Left lung (tissue), 10 donors: ENCODE results near the gene OTUD4. TPM values are rescaled to one million over a fixed set of nuclear protein-coding genes. Genes with fewer than 3 reads are reported as not detected.

ENCODE experiments used
- ATAC-seq: fragments of 200-7000 bp; cut with Tn5 transposase; one replicate; pipeline ENCODE4 v1.9.1; 2020; ENCODE audit warnings: moderate library complexity
- DNase-seq, 4 donors: peaks; one replicate each; pipeline ENCODE4 v3.0.0-alpha.2; 2013 to 2020
- H3K27ac ChIP-seq, 2 donors: fragments of 200-600 bp; sonication (generic) in 1 of 2; one replicate each; pipeline versions ENCODE4 v1.5.0 to v1.8.0; 2020 to 2021
- H3K27me3 ChIP-seq, 2 donors: fragments of 200-600 bp; sonication (generic) in 1 of 2; one replicate each; pipeline versions ENCODE4 v1.5.0 to v1.8.0; 2020 to 2021
- H3K36me3 ChIP-seq, 2 donors: fragments of 200-600 bp; sonication (generic) in 1 of 2; one replicate each; pipeline versions ENCODE4 v1.5.0 to v1.8.0; 2020 to 2021
- H3K4me1 ChIP-seq, 2 donors: fragments of 200-600 bp; one replicate each; pipeline ENCODE4 v1.8.0; 2021
- H3K4me3 ChIP-seq, 2 donors: fragments of 200-600 bp; sonication (generic) in 1 of 2; one replicate each; pipeline versions ENCODE4 v1.5.0 to v1.8.0; 2020 to 2021; ENCODE audit warnings: mild to moderate bottlenecking in 1 of 2
- H3K9me3 ChIP-seq, 2 donors: fragments of 200-600 bp; sonication (generic) in 1 of 2; one replicate each; pipeline versions ENCODE4 v1.5.0 to v1.8.0; 2020 to 2021
- intact Hi-C, 2 donors: fragments of 100-400 bp; cut with DNase I; formaldehyde crosslinking; loops; one replicate each; pipeline versions ENCODE4 v1.11.2 to v1.14.2; 2022
- polyA plus RNA-seq, 6 donors: library from polyadenylated mRNA; unstranded; fragments of 120-200 nt; gene quantifications; one replicate each; pipeline ENCODE4 v1.2.1, GENCODE V29; 2013; ENCODE audit not compliant: insufficient read length in 6 of 6
- total RNA-seq, 2 donors: library from RNA; stranded (reverse); fragmentation: NEBNext Ultra II Directional; extraction: Animal tissue kit (Norgen Biotek cat#: 25700); gene quantifications; one replicate each; pipeline ENCODE4 v1.2.1, GENCODE V29; 2021
- TF ChIP-seq, protein P1 (sequence below), 2 donors: fragments of 200-600 bp; sonication (generic) in 1 of 2; IDR thresholded peaks; one replicate each; pipeline versions ENCODE4 v1.5.0 to v1.8.0; 2021; ENCODE audit warnings: antibody characterized with exemption in 2 of 2
- donor health status: DM: no; HTN: yes; CAD: no.
- donor health status: DM: no; HTN: no; CAD: no.

Gene OTUD4
- total and polyA plus RNA-seq, 8 donors: 33.4 to 43.6 (median 41.7) TPM

DNA sequence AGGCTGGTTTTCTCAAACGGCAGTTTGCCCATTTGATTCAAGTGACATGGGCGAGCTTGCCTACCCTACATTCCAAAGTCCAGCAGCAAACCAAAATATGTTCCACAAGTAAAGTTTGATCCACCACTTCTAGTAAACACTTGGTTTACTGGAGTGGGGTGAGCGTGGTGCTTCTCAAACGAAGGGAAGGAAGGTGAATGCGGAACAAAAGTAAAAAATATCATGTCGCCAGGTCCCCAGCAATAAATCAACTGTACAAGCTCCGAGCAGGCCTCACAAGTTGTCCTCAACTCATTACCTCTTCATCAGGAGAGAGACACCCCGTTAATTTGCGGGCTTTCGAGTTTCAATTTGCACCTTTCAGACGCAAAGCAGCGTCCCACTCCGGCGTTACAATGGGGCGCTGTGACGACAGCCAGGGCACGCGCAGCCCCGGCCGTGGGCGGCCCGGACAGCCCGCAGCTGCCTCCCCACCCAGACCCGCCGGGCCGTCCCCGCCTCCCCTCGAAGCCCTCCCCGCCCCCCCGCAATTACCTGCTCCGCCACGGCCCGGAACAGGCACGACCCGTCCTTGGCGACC, 1.0 kb downstream of the OTUD4 start:
- TF ChIP-seq, protein P1, sequence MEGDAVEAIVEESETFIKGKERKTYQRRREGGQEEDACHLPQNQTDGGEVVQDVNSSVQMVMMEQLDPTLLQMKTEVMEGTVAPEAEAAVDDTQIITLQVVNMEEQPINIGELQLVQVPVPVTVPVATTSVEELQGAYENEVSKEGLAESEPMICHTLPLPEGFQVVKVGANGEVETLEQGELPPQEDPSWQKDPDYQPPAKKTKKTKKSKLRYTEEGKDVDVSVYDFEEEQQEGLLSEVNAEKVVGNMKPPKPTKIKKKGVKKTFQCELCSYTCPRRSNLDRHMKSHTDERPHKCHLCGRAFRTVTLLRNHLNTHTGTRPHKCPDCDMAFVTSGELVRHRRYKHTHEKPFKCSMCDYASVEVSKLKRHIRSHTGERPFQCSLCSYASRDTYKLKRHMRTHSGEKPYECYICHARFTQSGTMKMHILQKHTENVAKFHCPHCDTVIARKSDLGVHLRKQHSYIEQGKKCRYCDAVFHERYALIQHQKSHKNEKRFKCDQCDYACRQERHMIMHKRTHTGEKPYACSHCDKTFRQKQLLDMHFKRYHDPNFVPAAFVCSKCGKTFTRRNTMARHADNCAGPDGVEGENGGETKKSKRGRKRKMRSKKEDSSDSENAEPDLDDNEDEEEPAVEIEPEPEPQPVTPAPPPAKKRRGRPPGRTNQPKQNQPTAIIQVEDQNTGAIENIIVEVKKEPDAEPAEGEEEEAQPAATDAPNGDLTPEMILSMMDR (IDR thresholded peaks at IDR 0.05): no peak
- DNase-seq (peak; percentile 69 to 94 (median 84)), ATAC-seq (peak; percentile 72)
- no peaks in the 10 kb centered on the region for H3K27me3 ChIP-seq
- peak overlapping the region; percentile 61 to 80 for H3K4me3 ChIP-seq
- no peaks in the 10 kb centered on the region for H3K36me3 ChIP-seq
- peak overlapping the region; percentile 98 to 99 for H3K27ac ChIP-seq
- no peaks in the 10 kb centered on the region for H3K9me3 ChIP-seq
- intact Hi-C loops: no loop called here
- peaks cover 6 to 50% of the 10 kb centered on the region in 2 donors for H3K4me1 ChIP-seq

DNA sequence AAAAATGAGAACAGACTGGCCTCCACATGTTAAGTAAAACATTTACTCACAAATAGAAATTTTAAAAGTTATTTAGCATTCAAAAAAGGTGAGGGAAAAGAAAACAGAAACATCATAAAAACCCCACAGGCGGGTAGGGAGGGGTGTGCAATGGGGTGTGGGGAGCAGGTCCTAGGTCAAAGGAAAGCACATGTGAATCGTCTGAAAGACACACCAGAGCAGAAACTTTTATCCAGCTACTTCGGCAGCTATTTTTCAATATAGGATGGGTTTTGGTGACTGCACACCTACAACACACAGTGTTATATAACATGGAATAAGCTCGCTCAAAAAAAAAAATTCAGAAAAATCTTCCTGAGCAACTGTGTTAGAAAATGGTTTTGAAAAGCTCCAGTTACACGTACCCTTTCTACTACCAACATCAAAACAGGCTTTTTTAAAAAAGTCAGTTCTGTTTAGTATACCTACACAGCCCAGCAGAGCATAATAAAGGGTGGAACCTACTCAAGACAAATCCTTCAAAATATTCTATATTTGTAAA, 1.6 kb downstream of the OTUD4 start:
- TF ChIP-seq, protein P1 (IDR thresholded peaks at IDR 0.05): no peak
- intact Hi-C loops: no loop called here
- Histone ChIP-seq H3K4me1 (peaks cover 6 to 50% of the 10 kb centered on the region in 2 donors), H3K27me3 (no peaks in the 10 kb centered on the region), H3K36me3 (peaks cover 0 to 5% of the 10 kb centered on the region in 2 donors), H3K4me3 (peak overlapping the region; percentile 61 to 80), H3K9me3 (no peaks in the 10 kb centered on the region), H3K27ac (peak overlapping the region; percentile 98 to 99)
- ATAC-seq (peak; percentile 2), DNase-seq (no peak)

DNA sequence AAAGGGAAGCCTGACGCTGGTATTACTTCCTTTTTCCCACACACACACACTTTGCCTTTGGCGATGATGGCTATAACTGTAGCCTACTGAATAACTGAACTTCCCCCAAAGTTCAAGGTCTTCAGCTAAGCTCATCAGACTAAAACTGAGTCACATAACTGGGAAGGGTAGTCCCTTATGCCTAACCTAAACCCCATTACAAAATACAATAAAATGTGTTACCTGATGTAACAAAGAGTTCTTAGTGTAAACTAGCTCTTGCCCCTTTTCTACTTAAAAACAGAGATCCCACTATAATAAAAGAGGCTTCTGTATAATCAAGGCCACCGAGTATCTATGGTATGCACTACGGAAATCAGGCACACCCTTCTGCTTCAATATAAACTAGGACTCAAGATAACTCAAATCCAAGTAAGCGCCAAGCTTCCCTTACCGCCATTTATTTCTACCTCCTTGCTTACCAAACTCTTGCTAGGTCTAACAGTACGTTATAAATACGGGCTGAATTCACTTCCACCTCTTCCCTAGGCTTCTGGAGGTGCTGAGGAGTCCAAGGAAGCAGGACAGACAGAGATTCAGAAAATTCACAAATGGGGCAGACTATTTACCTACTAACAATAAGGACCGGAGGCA, 2.4 kb downstream of the OTUD4 start:
- ATAC-seq (peak; percentile 2), DNase-seq (peak in 1 of 4 donors; percentile 17)
- Histone ChIP-seq H3K27ac (peak overlapping the region; percentile 98 to 99), H3K4me1 (peaks cover 6 to 55% of the 10 kb centered on the region in 2 donors), H3K4me3 (peak overlapping the region; percentile 61 to 80), H3K36me3 (peaks cover 0 to 12% of the 10 kb centered on the region in 2 donors), H3K27me3 (no peaks in the 10 kb centered on the region), H3K9me3 (no peaks in the 10 kb centered on the region)
- intact Hi-C loops: no loop called here
- TF ChIP-seq, protein P1 (IDR thresholded peaks at IDR 0.05): no peak

DNA sequence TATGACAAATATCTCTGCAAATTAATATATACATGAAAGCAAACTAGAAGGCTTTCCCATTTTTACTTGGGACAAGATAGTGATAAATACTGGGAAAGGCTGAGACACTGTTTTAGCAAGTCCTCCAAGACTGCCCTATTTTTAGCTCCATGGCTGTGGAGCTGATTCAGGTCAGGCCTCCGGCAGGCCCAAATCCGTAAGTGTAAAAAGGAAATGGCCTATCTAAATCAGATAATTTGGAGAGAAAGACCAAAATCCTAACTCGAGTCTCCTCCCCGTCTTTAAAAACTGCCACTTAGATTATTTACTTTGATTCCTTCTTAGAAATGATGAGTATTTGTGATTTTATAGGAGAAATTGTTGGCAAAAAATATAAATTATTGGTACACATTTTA, 2.9 kb downstream of the OTUD4 start:
- Histone ChIP-seq H3K4me3 (peak overlapping the region; percentile 61 to 80), H3K36me3 (peaks cover 0 to 15% of the 10 kb centered on the region in 2 donors), H3K4me1 (peaks cover 6 to 55% of the 10 kb centered on the region in 2 donors), H3K27ac (peak overlapping the region; percentile 98 to 99), H3K9me3 (no peaks in the 10 kb centered on the region), H3K27me3 (no peaks in the 10 kb centered on the region)
- intact Hi-C loops: no loop called here
- no peak for ATAC-seq
- peak in 2 of 4 donors; percentile 10 to 37 for DNase-seq
- TF ChIP-seq, protein P1 (IDR thresholded peaks at IDR 0.05): no peak
